Esophagus (tissue), 2 donors: ENCODE data around the gene CHMP4B. TPM values are rescaled to one million over a fixed set of nuclear protein-coding genes. Genes with fewer than 3 reads are reported as not detected.

Source experiments
- H3K27ac ChIP-seq, 2 donors: one replicate each; pipeline ENCODE4 v1.5.1; 2013; ENCODE audit warnings: low read depth in 2 of 2, mild to moderate bottlenecking in 2 of 2, inconsistent platforms in 1 of 2, low read length in 1 of 2, moderate library complexity in 1 of 2
- H3K27me3 ChIP-seq, 2 donors: one replicate each; pipeline ENCODE4 v1.6.1; 2013; ENCODE audit warnings: low read length in 2 of 2, control low read depth in 1 of 2, mild to moderate bottlenecking in 1 of 2; ENCODE audit not compliant: insufficient read depth in 2 of 2, control insufficient read depth in 1 of 2
- H3K36me3 ChIP-seq, 2 donors: one replicate each; pipeline ENCODE4 v1.6.1; 2013; ENCODE audit warnings: low read length in 1 of 2; ENCODE audit not compliant: control insufficient read depth in 2 of 2, insufficient read depth in 2 of 2
- H3K4me1 ChIP-seq, 2 donors: one replicate each; pipeline ENCODE4 v1.6.1; 2013; ENCODE audit warnings: low read length in 1 of 2; ENCODE audit not compliant: control insufficient read depth in 2 of 2, insufficient read depth in 2 of 2
- H3K4me3 ChIP-seq, 2 donors: one replicate each; pipeline ENCODE4 v1.5.1; 2013; ENCODE audit warnings: low read length in 2 of 2, mild to moderate bottlenecking in 2 of 2, low read depth in 1 of 2, moderate library complexity in 1 of 2
- H3K9me3 ChIP-seq, 2 donors: one replicate each; pipeline ENCODE4 v1.6.1; 2013; ENCODE audit warnings: mild to moderate bottlenecking in 2 of 2, low read depth in 1 of 2, low read length in 1 of 2, moderate library complexity in 1 of 2; ENCODE audit not compliant: control insufficient read depth in 2 of 2, insufficient read depth in 1 of 2
- WGBS, 2 donors: extraction: QIAGEN DNeasy Blood & Tissue Kit; methylation state at CpG; one replicate each; pipeline ENCODE4 v1.1.7; 2013; 5-methylcytosine and 5-hydroxymethylcytosine counted together
- polyA plus RNA-seq, 2 donors: library from polyadenylated mRNA; stranded (reverse); fragments of 200-250 nt; gene quantifications; one replicate each; pipeline ENCODE4 v1.2.3, GENCODE V29; 2013
- donor health status: healthy with polysubstance abuse.
- donor health status: Bipolar disorder and iron deficiency.

CHMP4B gene
- polyA plus RNA-seq, 2 donors, result 116 to 136 TPM

GRCh38 chr20:33863440-33864323, 52.5 kb downstream of the CHMP4B start:
- Histone ChIP-seq H3K4me1 (peaks cover 2 to 11% of the 10 kb centered on the region in 2 donors), H3K27me3 (no peaks in the 10 kb centered on the region), H3K9me3 (no peaks in the 10 kb centered on the region), H3K36me3 (no peaks in the 10 kb centered on the region), H3K27ac (no peak overlapping the region), H3K4me3 (no peak overlapping the region)
- 91 to 92% methylated on average over 7 of the region's 7 CpGs for WGBS, 2 donors

DNA sequence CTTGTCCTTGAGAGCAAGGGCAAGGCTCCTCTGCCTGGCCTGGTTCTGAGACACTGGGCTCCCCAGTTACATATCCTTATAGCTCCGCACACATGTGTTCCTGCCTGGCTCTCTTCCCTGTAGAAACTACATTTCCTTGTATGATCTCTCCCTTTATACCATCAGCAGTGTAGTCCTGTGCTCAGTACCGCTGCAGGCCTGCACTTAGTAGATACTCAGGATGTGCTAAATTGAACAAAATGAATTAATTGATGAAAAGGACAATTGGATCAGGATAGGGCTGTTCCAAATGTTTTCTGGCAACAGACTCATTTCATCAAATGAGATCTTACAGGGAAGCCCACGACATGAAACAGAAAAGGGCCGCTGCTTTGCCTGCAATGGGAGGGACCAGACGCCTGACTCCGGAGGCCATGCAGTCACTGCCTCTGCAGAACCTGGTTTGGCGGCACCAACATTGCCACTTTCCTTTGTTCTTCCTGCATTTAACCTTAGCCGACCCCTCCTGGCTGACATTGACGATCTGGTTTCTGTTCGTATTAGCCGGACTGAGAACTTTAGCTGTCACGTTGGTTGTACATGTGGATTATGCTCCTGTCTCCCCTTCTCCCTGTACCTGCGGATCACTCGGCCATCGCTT, 53.3 kb downstream of the CHMP4B start:
- WGBS, 2 donors, result 83 to 86% methylated on average over 15 of the region's 15 CpGs
- Histone ChIP-seq H3K36me3 (no peaks in the 10 kb centered on the region), H3K4me3 (no peak overlapping the region), H3K27me3 (no peaks in the 10 kb centered on the region), H3K4me1 (peaks cover 2 to 7% of the 10 kb centered on the region in 2 donors), H3K9me3 (no peaks in the 10 kb centered on the region), H3K27ac (no peak overlapping the region)

DNA sequence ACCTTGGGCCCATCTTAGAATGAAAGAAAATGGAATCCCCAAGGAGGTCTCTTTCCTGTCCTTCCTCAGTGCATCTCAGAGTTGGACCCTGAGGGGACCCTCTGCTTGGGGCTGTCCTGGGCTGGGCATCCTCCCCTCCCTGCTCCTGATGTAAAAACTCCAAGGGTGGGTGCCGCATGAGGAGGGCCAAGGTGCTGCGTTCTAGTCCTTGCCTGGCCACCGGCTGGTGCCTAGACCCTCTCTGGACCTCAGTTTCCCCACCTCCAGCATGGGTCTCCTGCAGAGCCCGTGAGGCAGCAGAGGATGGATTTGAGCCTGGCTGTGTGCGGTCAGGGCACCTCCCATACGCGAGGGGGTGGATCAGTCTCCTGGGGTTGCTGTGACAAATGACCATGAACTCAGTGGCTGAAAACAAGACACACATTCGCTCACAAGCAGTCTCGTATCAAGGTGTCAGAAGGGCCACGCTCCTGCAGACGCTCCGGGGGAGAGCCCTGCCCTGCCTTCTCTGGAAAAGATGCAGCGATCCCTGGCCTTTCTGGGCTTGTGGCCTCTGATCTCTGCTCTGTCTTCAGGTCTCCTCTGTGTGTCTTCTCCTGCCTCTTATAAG, 54.7 kb downstream of the CHMP4B start:
- H3K9me3 ChIP-seq, result no peaks in the 10 kb centered on the region
- WGBS, 2 donors, result 89 to 93% methylated on average over 13 of the region's 13 CpGs
- no peak overlapping the region for H3K4me3 ChIP-seq
- no peaks in the 10 kb centered on the region for H3K36me3 ChIP-seq
- no peaks in the 10 kb centered on the region for H3K27me3 ChIP-seq
- H3K27ac ChIP-seq, result no peak overlapping the region
- peaks cover 3 to 6% of the 10 kb centered on the region in 2 donors for H3K4me1 ChIP-seq

GRCh38 chr20:33866398-33867100, 55.4 kb downstream of the CHMP4B start:
- H3K27ac ChIP-seq, result no peak overlapping the region
- H3K4me1 ChIP-seq, result peaks cover 6 to 7% of the 10 kb centered on the region in 2 donors
- no peaks in the 10 kb centered on the region for H3K36me3 ChIP-seq
- H3K4me3 ChIP-seq, result no peak overlapping the region
- no peaks in the 10 kb centered on the region for H3K9me3 ChIP-seq
- no peaks in the 10 kb centered on the region for H3K27me3 ChIP-seq
- 88 to 91% methylated on average over 11 of the region's 11 CpGs for WGBS, 2 donors

GRCh38 chr20:33868042-33868441, 56.9 kb downstream of the CHMP4B start:
- Histone ChIP-seq H3K4me3 (no peak overlapping the region), H3K27ac (no peak overlapping the region), H3K9me3 (no peaks in the 10 kb centered on the region), H3K4me1 (peaks cover 0 to 5% of the 10 kb centered on the region in 2 donors), H3K36me3 (no peaks in the 10 kb centered on the region), H3K27me3 (no peaks in the 10 kb centered on the region)
- 83 to 87% methylated on average over 7 of the region's 7 CpGs for WGBS, 2 donors

GRCh38 chr20:33868595-33868994, 57.4 kb downstream of the CHMP4B start:
- 82 to 85% methylated on average over 6 of the region's 6 CpGs for WGBS, 2 donors

DNA sequence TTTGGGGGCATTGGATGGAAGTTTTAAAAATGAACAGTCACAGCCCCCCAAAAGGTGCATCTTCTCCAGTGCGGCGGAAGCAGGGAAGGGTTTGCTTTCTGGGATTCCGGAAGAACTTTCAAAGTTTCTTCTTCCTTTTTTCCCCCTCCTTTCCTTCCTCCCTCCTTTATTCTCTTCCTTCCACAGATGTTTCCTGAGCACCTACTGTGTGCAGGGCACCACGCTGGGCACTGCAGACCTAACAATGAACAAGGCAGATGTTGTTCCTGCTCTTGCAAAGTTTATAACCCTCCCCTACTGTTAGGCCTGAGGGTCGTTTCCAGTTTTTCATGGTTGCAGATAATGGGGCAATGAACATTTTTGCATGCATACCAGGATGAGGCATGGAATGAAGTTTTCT, 58.1 kb downstream of the CHMP4B start:
- no peaks in the 10 kb centered on the region for H3K36me3 ChIP-seq
- 82 to 87% methylated on average over 5 of the region's 5 CpGs for WGBS, 2 donors
- H3K27ac ChIP-seq, result no peak overlapping the region
- H3K9me3 ChIP-seq, result no peaks in the 10 kb centered on the region
- peaks cover 0 to 5% of the 10 kb centered on the region in 2 donors for H3K4me1 ChIP-seq
- no peaks in the 10 kb centered on the region for H3K27me3 ChIP-seq
- no peak overlapping the region for H3K4me3 ChIP-seq

More at GRCh38 chr20:33868595-33868994, 57.4 kb downstream of the CHMP4B start:
- H3K4me1 ChIP-seq, result peaks cover 0 to 5% of the 10 kb centered on the region in 2 donors
- H3K36me3 ChIP-seq, result no peaks in the 10 kb centered on the region
- H3K27me3 ChIP-seq, result no peaks in the 10 kb centered on the region
- H3K9me3 ChIP-seq, result no peaks in the 10 kb centered on the region
- no peak overlapping the region for H3K27ac ChIP-seq
- H3K4me3 ChIP-seq, result no peak overlapping the region

- 55 to 58% methylated on average over 12 of the region's 12 CpGs for WGBS, 2 donors
- H3K4me1 ChIP-seq, result peaks cover 0 to 5% of the 10 kb centered on the region in 2 donors
Measured at GRCh38 chr20:33871362-33871761, 60.2 kb downstream of the CHMP4B start.

GRCh38 chr20:33874129-33874528, 63.0 kb downstream of the CHMP4B start:
- Histone ChIP-seq H3K4me1 (peaks cover 0 to 5% of the 10 kb centered on the region in 2 donors), H3K4me3 (no peak overlapping the region), H3K27me3 (no peaks in the 10 kb centered on the region), H3K9me3 (no peaks in the 10 kb centered on the region), H3K27ac (no peak overlapping the region), H3K36me3 (no peaks in the 10 kb centered on the region)
- 70 to 76% methylated on average over 7 of the region's 7 CpGs for WGBS, 2 donors

More at GRCh38 chr20:33871362-33871761, 60.2 kb downstream of the CHMP4B start:
- Histone ChIP-seq H3K27ac (no peak overlapping the region), H3K9me3 (no peaks in the 10 kb centered on the region), H3K27me3 (no peaks in the 10 kb centered on the region), H3K36me3 (no peaks in the 10 kb centered on the region), H3K4me3 (no peak overlapping the region)
